ENCODE data around the gene TANGO6.

Gene TANGO6

GRCh38 chr16:69064124-69064763 is 220.9 kb downstream of the TANGO6 start:
- ChIA-PET CTCF (no interaction called here), POLR2A (no interaction called here)
- TF ChIP-seq FOXK2 (IDR thresholded peaks at IDR 0.05): no peak
- TF ChIP-seq HDGF (IDR thresholded peaks at IDR 0.05; ENCODE audit: borderline replicate concordance): no peak
- no peak for TF ChIP-seq NFRKB (IDR thresholded peaks at IDR 0.05)
- TF ChIP-seq L3MBTL2 (conservative IDR thresholded peaks at IDR 0.05): no peak
- TF ChIP-seq TARDBP (IDR thresholded peaks at IDR 0.05): no peak
- no peak for DNase-seq (ENCODE audit: extremely low spot score)

- TF ChIP-seq SUZ12 (IDR thresholded peaks at IDR 0.05) (no peak), FOXA1 (IDR thresholded peaks at IDR 0.05) (no peak), LEF1 (IDR thresholded peaks at IDR 0.05; ENCODE audit: borderline replicate concordance) (no peak), ZNF384 (IDR thresholded peaks at IDR 0.05) (no peak), FOXM1 (IDR thresholded peaks at IDR 0.05; ENCODE audit: borderline replicate concordance) (no peak), CTBP1 (IDR thresholded peaks at IDR 0.05; ENCODE audit: borderline replicate concordance) (no peak), BHLHE40 (IDR thresholded peaks at IDR 0.05; ENCODE audit: borderline replicate concordance) (no peak), SP1 (IDR thresholded peaks at IDR 0.05) (no peak), TARDBP (IDR thresholded peaks at IDR 0.05) (no peak), ARNT (IDR thresholded peaks at IDR 0.05) (no peak)
- TF ChIP-seq, protein P1, sequence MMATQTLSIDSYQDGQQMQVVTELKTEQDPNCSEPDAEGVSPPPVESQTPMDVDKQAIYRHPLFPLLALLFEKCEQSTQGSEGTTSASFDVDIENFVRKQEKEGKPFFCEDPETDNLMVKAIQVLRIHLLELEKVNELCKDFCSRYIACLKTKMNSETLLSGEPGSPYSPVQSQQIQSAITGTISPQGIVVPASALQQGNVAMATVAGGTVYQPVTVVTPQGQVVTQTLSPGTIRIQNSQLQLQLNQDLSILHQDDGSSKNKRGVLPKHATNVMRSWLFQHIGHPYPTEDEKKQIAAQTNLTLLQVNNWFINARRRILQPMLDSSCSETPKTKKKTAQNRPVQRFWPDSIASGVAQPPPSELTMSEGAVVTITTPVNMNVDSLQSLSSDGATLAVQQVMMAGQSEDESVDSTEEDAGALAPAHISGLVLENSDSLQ (IDR thresholded peaks at IDR 0.05): no peak
- DNase-seq (ENCODE audit: extremely low spot score): no peak
- CTCF ChIA-PET: no interaction called here
- POLR2A ChIA-PET: no interaction called here
Measured at GRCh38 chr16:69064764-69065313, 221.5 kb downstream of the TANGO6 start.

- ChIA-PET POLR2A (no interaction called here), CTCF (no interaction called here)
- no peak for TF ChIP-seq CTBP1 (IDR thresholded peaks at IDR 0.05; ENCODE audit: borderline replicate concordance)
- TF ChIP-seq LEF1 (IDR thresholded peaks at IDR 0.05; ENCODE audit: borderline replicate concordance): no peak
- no peak for DNase-seq (ENCODE audit: extremely low spot score)
Measured at GRCh38 chr16:69069504-69069903, 226.2 kb downstream of the TANGO6 start.

DNA sequence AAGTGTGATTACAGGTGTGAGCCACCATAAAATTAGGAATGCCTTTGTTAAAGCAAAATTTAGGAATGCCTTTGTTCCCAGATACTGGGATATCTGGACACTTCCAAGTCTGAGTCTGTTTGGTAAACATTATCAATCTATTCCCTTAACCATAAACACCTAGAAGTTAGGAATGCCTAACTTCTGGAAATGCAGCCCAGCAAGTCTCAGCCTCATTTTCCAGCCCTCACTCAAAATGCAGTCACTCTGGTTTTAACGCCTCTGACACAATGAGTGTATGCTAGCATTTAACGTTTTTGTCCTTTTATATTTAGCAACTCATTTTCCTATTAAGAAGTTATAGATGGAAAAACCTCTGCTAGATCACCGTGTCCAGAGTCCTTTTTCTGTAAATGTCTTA is 227.7 kb downstream of the TANGO6 start:
- ChIA-PET CTCF (no interaction called here), POLR2A (no interaction called here)
- no peak for TF ChIP-seq SUZ12 (IDR thresholded peaks at IDR 0.05)
- TF ChIP-seq, protein P1 (IDR thresholded peaks at IDR 0.05): no peak
- no peak for DNase-seq (ENCODE audit: extremely low spot score)

DNA sequence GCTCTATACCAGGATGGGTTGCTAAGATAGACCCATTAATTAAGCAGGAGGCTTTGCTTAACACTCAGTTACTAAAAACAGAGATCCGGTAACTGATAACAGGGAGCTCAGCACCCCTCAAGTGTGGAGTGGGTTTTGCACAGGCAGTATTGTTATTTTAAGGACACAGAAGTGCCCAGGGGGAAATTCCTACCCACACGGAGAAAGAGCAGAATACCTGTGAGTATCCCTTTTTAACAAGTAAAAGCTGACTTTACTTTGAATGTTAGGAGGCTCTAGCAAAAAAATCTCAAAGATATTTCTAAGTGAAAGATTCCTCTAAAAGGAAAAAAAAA is 229.3 kb downstream of the TANGO6 start:
- POLR2A ChIA-PET: no interaction called here
- TF ChIP-seq ARNT (IDR thresholded peaks at IDR 0.05): no peak
- TF ChIP-seq ZNF384 (IDR thresholded peaks at IDR 0.05): no peak
- no peak for TF ChIP-seq FOXK2 (IDR thresholded peaks at IDR 0.05)
- no peak for TF ChIP-seq L3MBTL2 (conservative IDR thresholded peaks at IDR 0.05)
- TF ChIP-seq BHLHE40 (IDR thresholded peaks at IDR 0.05; ENCODE audit: borderline replicate concordance): no peak
- no peak for TF ChIP-seq NFRKB (IDR thresholded peaks at IDR 0.05)
- no peak for TF ChIP-seq SUZ12 (IDR thresholded peaks at IDR 0.05)
- TF ChIP-seq FOXM1 (IDR thresholded peaks at IDR 0.05; ENCODE audit: borderline replicate concordance): no peak
- no peak for DNase-seq (ENCODE audit: extremely low spot score)
- CTCF ChIA-PET: interaction anchor here (0.7 kb wide), 1 partner anchor 749 kb away, joined by 5 read pairs; no protein-coding TSS in a partner anchor

GRCh38 chr16:69073181-69073702 is 229.9 kb downstream of the TANGO6 start:
- TF ChIP-seq L3MBTL2 (conservative IDR thresholded peaks at IDR 0.05) (no peak), BHLHE40 (IDR thresholded peaks at IDR 0.05; ENCODE audit: borderline replicate concordance) (no peak), NFRKB (IDR thresholded peaks at IDR 0.05) (no peak), LEF1 (IDR thresholded peaks at IDR 0.05; ENCODE audit: borderline replicate concordance) (no peak), FOXA1 (IDR thresholded peaks at IDR 0.05) (no peak), FOXM1 (IDR thresholded peaks at IDR 0.05; ENCODE audit: borderline replicate concordance) (no peak), HDGF (IDR thresholded peaks at IDR 0.05; ENCODE audit: borderline replicate concordance) (no peak), CTBP1 (IDR thresholded peaks at IDR 0.05; ENCODE audit: borderline replicate concordance) (no peak), FOXK2 (IDR thresholded peaks at IDR 0.05) (no peak), SUZ12 (IDR thresholded peaks at IDR 0.05) (no peak), ZNF384 (IDR thresholded peaks at IDR 0.05) (no peak), ARNT (IDR thresholded peaks at IDR 0.05) (no peak), TARDBP (IDR thresholded peaks at IDR 0.05) (no peak), ELF4 (IDR thresholded peaks at IDR 0.05) (no peak), SP1 (IDR thresholded peaks at IDR 0.05) (no peak)
- TF ChIP-seq, protein P1 (IDR thresholded peaks at IDR 0.05): no peak
- no peak for DNase-seq (ENCODE audit: extremely low spot score)
- ChIA-PET CTCF (interaction anchor here (0.6 kb wide), 1 partner anchor 114 kb away, joined by 6 read pairs; no protein-coding TSS in a partner anchor), POLR2A (interaction anchor here (0.8 kb wide), 1 partner anchor 16 kb away, joined by 3 read pairs; no protein-coding TSS in a partner anchor)

DNA sequence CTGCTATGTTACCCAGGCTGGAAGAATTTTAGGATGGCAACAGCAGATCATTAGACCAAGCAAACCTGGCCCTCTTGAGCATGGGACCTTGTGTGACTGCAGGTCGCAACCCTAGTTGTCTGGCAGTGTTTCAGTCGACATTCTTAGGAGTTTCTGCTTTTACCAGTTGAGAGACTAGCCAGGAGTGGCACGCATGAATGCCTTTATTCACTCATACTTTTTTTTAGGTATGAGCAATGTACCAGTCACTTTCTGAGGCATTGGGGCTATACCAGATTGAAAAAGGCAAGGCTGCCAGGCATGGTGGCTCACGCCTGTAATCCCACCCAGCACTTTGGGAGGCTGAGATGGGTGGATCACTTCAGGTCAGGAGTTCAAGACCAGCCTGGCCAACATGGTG is 233.9 kb downstream of the TANGO6 start:
- ChIA-PET CTCF (no interaction called here), POLR2A (no interaction called here)
- no peak for DNase-seq (ENCODE audit: extremely low spot score)
- TF ChIP-seq SP1 (IDR thresholded peaks at IDR 0.05) (no peak), ELF4 (IDR thresholded peaks at IDR 0.05) (no peak), FOXM1 (IDR thresholded peaks at IDR 0.05; ENCODE audit: borderline replicate concordance) (no peak), FOXK2 (IDR thresholded peaks at IDR 0.05) (no peak), L3MBTL2 (conservative IDR thresholded peaks at IDR 0.05) (no peak), FOXA1 (IDR thresholded peaks at IDR 0.05) (no peak), CTBP1 (IDR thresholded peaks at IDR 0.05; ENCODE audit: borderline replicate concordance) (no peak), TARDBP (IDR thresholded peaks at IDR 0.05) (no peak), SUZ12 (IDR thresholded peaks at IDR 0.05) (no peak), LEF1 (IDR thresholded peaks at IDR 0.05; ENCODE audit: borderline replicate concordance) (no peak)
- TF ChIP-seq, protein P1 (IDR thresholded peaks at IDR 0.05): no peak
